ENCODE data around the gene TEKTIP1. TPM values are rescaled to one million over a fixed set of nuclear protein-coding genes. Genes with fewer than 3 reads are reported as not detected.

TEKTIP1 gene
- total and polyA plus RNA-seq, 10 of the 15 experiments (the other 5 are each of a cell fraction or from before 2014, with no cell fraction given) = 0.18 to 2.6 (median 0.60) TPM; not detected in 5

GRCh38 chr19:3572132-3572854 lies 33.3 kb downstream of the TEKTIP1 start (continued):
- TF ChIP-seq IRF3 (IDR thresholded peaks at IDR 0.05) = peak; percentile 63; the same call in 1 of the 2 replicates
- peak; percentile 96 for TF ChIP-seq HDGF (IDR thresholded peaks at IDR 0.05)
- TF ChIP-seq MEF2B (IDR thresholded peaks at IDR 0.05; ENCODE audit: partially characterized antibody, poor library complexity, severe bottlenecking) = peak; percentile 52
- TF ChIP-seq SMAD1 (IDR thresholded peaks at IDR 0.05; ENCODE audit: low read depth, partially characterized antibody) = no peak
- no peak for TF ChIP-seq ZNF592 (IDR thresholded peaks at IDR 0.05)
- peak; percentile 53; the same call in 1 of the 2 replicates for TF ChIP-seq CREM (IDR thresholded peaks at IDR 0.05; ENCODE audit: low read depth)
- TF ChIP-seq FOS (IDR thresholded peaks at IDR 0.05; ENCODE audit: borderline replicate concordance, extremely low read depth, insufficient read length) = peak; percentile 18
- TF ChIP-seq CHD2 (IDR thresholded peaks at IDR 0.05; ENCODE audit: borderline replicate concordance, low read depth, low read length) = peak; percentile 82
- no peak for TF ChIP-seq ZNF274 (IDR thresholded peaks at IDR 0.05; ENCODE audit: insufficient read depth, insufficient read length)
- no peak for TF ChIP-seq SMAD5 (IDR thresholded peaks at IDR 0.05; ENCODE audit: low read depth)
- TF ChIP-seq BHLHE40 (IDR thresholded peaks at IDR 0.05; ENCODE audit: borderline replicate concordance in 1 of 2, low read depth in 2 of 2, low read length in 1 of 2) = peak; percentile 41 to 73; a peak in 3 of 4 replicates
- TF ChIP-seq DPF2 (IDR thresholded peaks at IDR 0.05) = no peak
- peak; percentile 78 for TF ChIP-seq MXI1 (IDR thresholded peaks at IDR 0.05; ENCODE audit: low read depth, low read length)
- TF ChIP-seq MTA2 (IDR thresholded peaks at IDR 0.05; ENCODE audit: low read depth) = no peak
- peak; percentile 81 for TF ChIP-seq RELB (IDR thresholded peaks at IDR 0.05; ENCODE audit: low read depth)
- TF ChIP-seq RFX5 (IDR thresholded peaks at IDR 0.05; ENCODE audit: low read depth, low read length) = peak; percentile 86
- no peak for TF ChIP-seq NFIC (IDR thresholded peaks at IDR 0.05; ENCODE audit: low read depth, low read length)
- peak; percentile 91 for TF ChIP-seq SP1 (IDR thresholded peaks at IDR 0.05; ENCODE audit: low read depth, low read length)
- no peak for TF ChIP-seq PAX8 (IDR thresholded peaks at IDR 0.05)
- peak; percentile 97 for TF ChIP-seq NFYB (IDR thresholded peaks at IDR 0.05; ENCODE audit: insufficient read depth, low read depth, low read length)
